ENCODE results near the gene CAMK4.

GRCh38 chr5:111383288-111383970 is 159.2 kb downstream of the CAMK4 start:
- TF ChIP-seq CTCF (optimal IDR thresholded peaks at IDR 0.05 in 1 of 3, IDR thresholded peaks at IDR 0.05 in 1 of 3, conservative IDR thresholded peaks at IDR 0.05 in 1 of 3; ENCODE audit: extremely low read depth in 1 of 3, insufficient read depth in 2 of 3, low read length in 3 of 3) (no peak), EZH2 (IDR thresholded peaks at IDR 0.05; ENCODE audit: low read length) (no peak)

Data from keratinocyte (primary cell).